Subcutaneous abdominal adipose tissue (tissue), 5 donors: ENCODE measurements around the gene FBXO27.
"Not testable (repeated sequence)": the region's sequence is repeated elsewhere in the genome, so short reads cannot be mapped to it uniquely, and the experiment has no call there.

ENCODE experiments used
- H3K27ac ChIP-seq: one replicate; pipeline ENCODE4 v1.7.0; 2013; ENCODE audit warnings: low read depth, mild to moderate bottlenecking, inconsistent platforms, low read length, moderate library complexity
- H3K27me3 ChIP-seq, 5 donors: one replicate each; pipeline ENCODE4 v1.7.0; 2013; ENCODE audit warnings: low read length in 5 of 5, inconsistent platforms in 1 of 5; ENCODE audit not compliant: control insufficient read depth in 5 of 5, insufficient read depth in 4 of 5
- H3K36me3 ChIP-seq, 5 donors: one replicate each; pipeline ENCODE4 v1.7.0; 2013; ENCODE audit warnings: low read length in 5 of 5; ENCODE audit not compliant: control insufficient read depth in 5 of 5, insufficient read depth in 5 of 5
- H3K4me1 ChIP-seq, 5 donors: one replicate each; pipeline ENCODE4 v1.7.0; 2013; ENCODE audit warnings: low read length in 5 of 5, mild to moderate bottlenecking in 3 of 5, moderate library complexity in 1 of 5; ENCODE audit not compliant: control insufficient read depth in 5 of 5, insufficient read depth in 5 of 5
- H3K4me3 ChIP-seq, 5 donors: one replicate each; pipeline ENCODE4 v1.7.0; 2013; ENCODE audit warnings: low read length in 5 of 5, low read depth in 1 of 5
- H3K9ac ChIP-seq, 5 donors: one replicate each; pipeline ENCODE4 v1.7.0; 2013; ENCODE audit warnings: low read length in 5 of 5, mild to moderate bottlenecking in 4 of 5, moderate library complexity in 3 of 5
- H3K9me3 ChIP-seq, 5 donors: one replicate each; pipeline ENCODE4 v1.7.0; 2013; ENCODE audit warnings: low read length in 5 of 5; ENCODE audit not compliant: control insufficient read depth in 5 of 5
- donor health status: healthy.
- donor health status: healthy.
- donor health status: healthy.
- donor health status: healthy.
- donor health status: healthy.

Gene FBXO27

GRCh38 chr19:39014037-39014436, 18.3 kb downstream of the FBXO27 start:
- H3K27me3 ChIP-seq: no peaks in the 10 kb centered on the region

GRCh38 chr19:39009001-39009400, 23.3 kb downstream of the FBXO27 start:
- Histone ChIP-seq H3K36me3 (peaks cover 0 to 2% (median 0%) of the 10 kb centered on the region in 5 donors), H3K27me3 (peaks cover 0 to 3% (median 0%) of the 10 kb centered on the region in 5 donors), H3K9me3 (no peaks in the 10 kb centered on the region), H3K9ac (no peak overlapping the region), H3K4me1 (no peaks in the 10 kb centered on the region), H3K27ac (no peak overlapping the region), H3K4me3 (no peak overlapping the region)

More at GRCh38 chr19:39014037-39014436, 18.3 kb downstream of the FBXO27 start:
- Histone ChIP-seq H3K9me3 (no peaks in the 10 kb centered on the region), H3K4me1 (no peaks in the 10 kb centered on the region), H3K4me3 (no peak overlapping the region), H3K27ac (no peak overlapping the region), H3K36me3 (peaks cover 0 to 4% (median 0%) of the 10 kb centered on the region in 5 donors), H3K9ac (no peak overlapping the region)

GRCh38 chr19:39008137-39008536, 24.2 kb downstream of the FBXO27 start:
- Histone ChIP-seq H3K9ac (no peak overlapping the region), H3K9me3 (no peaks in the 10 kb centered on the region), H3K36me3 (no peaks in the 10 kb centered on the region), H3K4me3 (no peak overlapping the region), H3K27me3 (peaks cover 0 to 3% (median 0%) of the 10 kb centered on the region in 5 donors), H3K27ac (no peak overlapping the region), H3K4me1 (no peaks in the 10 kb centered on the region)

GRCh38 chr19:39007096-39007495, 25.3 kb downstream of the FBXO27 start:
- no peak overlapping the region for H3K4me3 ChIP-seq
- peaks cover 0 to 3% (median 0%) of the 10 kb centered on the region in 5 donors for H3K27me3 ChIP-seq
- no peaks in the 10 kb centered on the region for H3K36me3 ChIP-seq

GRCh38 chr19:39004403-39004802, 27.9 kb downstream of the FBXO27 start:
- Histone ChIP-seq H3K36me3 (no peaks in the 10 kb centered on the region), H3K27me3 (peaks cover 0 to 3% (median 0%) of the 10 kb centered on the region in 5 donors), H3K27ac (no peak overlapping the region), H3K4me3 (no peak overlapping the region), H3K9me3 (no peaks in the 10 kb centered on the region), H3K9ac (no peak overlapping the region), H3K4me1 (no peaks in the 10 kb centered on the region)

More at GRCh38 chr19:39007096-39007495, 25.3 kb downstream of the FBXO27 start:
- Histone ChIP-seq H3K4me1 (no peaks in the 10 kb centered on the region), H3K9ac (no peak overlapping the region), H3K27ac (no peak overlapping the region), H3K9me3 (no peaks in the 10 kb centered on the region)

GRCh38 chr19:39003796-39004195, 28.6 kb downstream of the FBXO27 start:
- Histone ChIP-seq H3K4me1 (peaks cover 0 to 3% (median 2%) of the 10 kb centered on the region in 5 donors), H3K4me3 (no peak overlapping the region), H3K36me3 (no peaks in the 10 kb centered on the region), H3K27me3 (peaks cover 0 to 3% (median 0%) of the 10 kb centered on the region in 5 donors), H3K9me3 (no peaks in the 10 kb centered on the region), H3K9ac (no peak overlapping the region), H3K27ac (no peak overlapping the region)

- Histone ChIP-seq H3K9ac (no peak overlapping the region), H3K9me3 (no peaks in the 10 kb centered on the region), H3K4me3 (no peak overlapping the region), H3K4me1 (peaks cover 0 to 7% (median 4%) of the 10 kb centered on the region in 5 donors), H3K27ac (no peak overlapping the region), H3K36me3 (no peaks in the 10 kb centered on the region), H3K27me3 (peaks cover 0 to 3% (median 0%) of the 10 kb centered on the region in 5 donors)
Observed at GRCh38 chr19:39003188-39003587, 29.2 kb downstream of the FBXO27 start.

GRCh38 chr19:39001041-39001440, 31.3 kb downstream of the FBXO27 start:
- H3K36me3 ChIP-seq: no peaks in the 10 kb centered on the region
- no peaks in the 10 kb centered on the region for H3K27me3 ChIP-seq
- peaks cover 0 to 3% (median 0%) of the 10 kb centered on the region in 5 donors for H3K9me3 ChIP-seq
- H3K27ac ChIP-seq: no peak overlapping the region
- H3K4me1 ChIP-seq: peaks cover 0 to 7% (median 4%) of the 10 kb centered on the region in 5 donors
- no peak overlapping the region for H3K4me3 ChIP-seq
- no peak overlapping the region for H3K9ac ChIP-seq

- H3K9ac ChIP-seq, H3K27ac ChIP-seq, H3K9me3 ChIP-seq, H3K36me3 ChIP-seq, H3K4me1 ChIP-seq, H3K27me3 ChIP-seq, H3K4me3 ChIP-seq: not testable (repeated sequence)
Observed at GRCh38 chr19:38997576-38997975, 34.8 kb downstream of the FBXO27 start.

- Histone ChIP-seq H3K9me3 (peaks cover 0 to 7% (median 3%) of the 10 kb centered on the region in 5 donors), H3K9ac (no peak overlapping the region), H3K4me1 (peaks cover 0 to 24% (median 15%) of the 10 kb centered on the region in 5 donors), H3K4me3 (no peak overlapping the region), H3K36me3 (no peaks in the 10 kb centered on the region), H3K27me3 (peaks cover 0 to 4% (median 0%) of the 10 kb centered on the region in 5 donors), H3K27ac (no peak overlapping the region)
Observed at GRCh38 chr19:38993271-38993670, 39.1 kb downstream of the FBXO27 start.
